Measurements from ENCODE around the gene OPCML. TPM values are rescaled to one million over a fixed set of nuclear protein-coding genes. Genes with fewer than 3 reads are reported as not detected.

OPCML gene
- total and polyA plus RNA-seq, 2 of the 13 experiments (the other 11 are each of a cell fraction or from before 2014, with no cell fraction given), result not detected

DNA sequence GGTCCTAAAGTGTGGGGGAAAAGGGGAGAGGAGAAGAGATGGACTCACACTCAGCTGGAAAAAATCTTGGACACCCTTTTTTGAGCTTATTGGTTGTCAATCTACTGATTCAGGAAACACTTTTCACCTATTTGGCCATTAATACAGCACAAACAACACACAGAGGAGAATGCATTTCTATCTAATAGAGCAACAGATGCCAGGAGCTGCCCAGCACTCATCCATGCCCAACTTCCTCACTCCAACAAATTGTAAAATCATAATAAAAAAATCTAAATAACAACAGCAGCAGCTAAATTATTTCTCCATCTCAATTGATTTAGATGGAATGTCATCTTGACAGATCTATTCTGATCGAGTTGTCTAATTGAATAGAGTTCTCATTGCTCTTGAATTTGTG is 628.2 kb downstream of the OPCML start:
- Histone ChIP-seq H3K36me3 (replicated peaks in 1 of 2; ENCODE audit: control insufficient read depth in 1 of 2, insufficient read depth in 2 of 2, low read length in 2 of 2) (no peaks in the 10 kb centered on the region), H3K4me1 (ENCODE audit: insufficient read depth, low read length) (no peaks in the 10 kb centered on the region), H3K4me3 (replicated peaks in 1 of 3; ENCODE audit: insufficient read depth in 1 of 3, low read depth in 2 of 3, low read length in 3 of 3) (no peak overlapping the region), H3K9ac (ENCODE audit: insufficient read depth, low read depth, low read length) (no peak overlapping the region), H2AFZ (ENCODE audit: low read length) (no peak overlapping the region), H3K9me3 (ENCODE audit: low read length) (no peaks in the 10 kb centered on the region; the same call in none of the 2 replicates), H3K27ac (ENCODE audit: extremely low read length, insufficient read depth, low read length) (no peak overlapping the region), H4K20me1 (ENCODE audit: insufficient read depth, low read length) (no peaks in the 10 kb centered on the region), H3K4me2 (ENCODE audit: low read depth, low read length) (no peak overlapping the region), H3K79me2 (ENCODE audit: insufficient read depth, low read length) (no peaks in the 10 kb centered on the region), H3K27me3 (ENCODE audit: control insufficient read depth in 1 of 2, insufficient read depth in 2 of 2, low read length in 2 of 2) (no peaks in the 10 kb centered on the region)
- ATAC-seq (no peak), FAIRE-seq (no peak), DNase-seq (ENCODE audit: low spot score) (no peak)
- no peak for TF ChIP-seq DPF2 (CRISPR knock-in tag; IDR thresholded peaks at IDR 0.05; ENCODE audit: borderline replicate concordance, low read depth)
- CTCF ChIA-PET (ENCODE audit: low intra/inter-chr PET ratio, low total read pairs), result no interaction called here
- POLR2A ChIA-PET, result no interaction called here
- WGBS (ENCODE audit: low lambda C conversion rate), result 0% methylated on average over 1 of the region's 1 CpG
- intact Hi-C loops (cut with micrococcal nuclease; ENCODE audit: unreplicated experiment), result no loop called here
- BruUV-seq (replicated peaks), result no TSS peak
- in situ Hi-C loops (cut with HindIII; ENCODE audit: extremely low pct_ligation_motif_present, low pct_unique_long_range_greater_than_20kb), result no loop called here

GRCh38 chr11:132901638-132902471 is 630.4 kb downstream of the OPCML start:
- ChIA-PET POLR2A (no interaction called here), CTCF (ENCODE audit: low intra/inter-chr PET ratio, low total read pairs) (no interaction called here)
- no TSS peak for BruUV-seq (replicated peaks)
- Histone ChIP-seq H3K27me3 (ENCODE audit: control insufficient read depth in 1 of 2, insufficient read depth in 2 of 2, low read length in 2 of 2) (no peaks in the 10 kb centered on the region), H4K20me1 (ENCODE audit: insufficient read depth, low read length) (no peaks in the 10 kb centered on the region), H3K9me3 (ENCODE audit: low read length) (peaks cover 20% of the 10 kb centered on the region), H3K4me1 (ENCODE audit: insufficient read depth, low read length) (no peaks in the 10 kb centered on the region), H2AFZ (ENCODE audit: low read length) (no peak overlapping the region), H3K27ac (ENCODE audit: extremely low read length, insufficient read depth, low read length) (no peak overlapping the region), H3K79me2 (ENCODE audit: insufficient read depth, low read length) (no peaks in the 10 kb centered on the region), H3K36me3 (replicated peaks in 1 of 2; ENCODE audit: control insufficient read depth in 1 of 2, insufficient read depth in 2 of 2, low read length in 2 of 2) (no peaks in the 10 kb centered on the region), H3K4me3 (replicated peaks in 1 of 3; ENCODE audit: insufficient read depth in 1 of 3, low read depth in 2 of 3, low read length in 3 of 3) (no peak overlapping the region), H3K9ac (ENCODE audit: insufficient read depth, low read depth, low read length) (no peak overlapping the region), H3K4me2 (ENCODE audit: low read depth, low read length) (no peak overlapping the region)
- DNase-seq (ENCODE audit: low spot score) (no peak), FAIRE-seq (no peak), ATAC-seq (no peak)
- TF ChIP-seq PAXIP1 (CRISPR knock-in tag; conservative IDR thresholded peaks at IDR 0.05), result no peak
- no peak for TF ChIP-seq TBX2 (CRISPR knock-in tag; IDR thresholded peaks at IDR 0.05; ENCODE audit: borderline replicate concordance)
- TF ChIP-seq ZNF891 (CRISPR knock-in tag; IDR thresholded peaks at IDR 0.05), result no peak
- TF ChIP-seq STAT6 (CRISPR knock-in tag; IDR thresholded peaks at IDR 0.05; ENCODE audit: borderline replicate concordance), result no peak
- intact Hi-C loops (cut with micrococcal nuclease; ENCODE audit: unreplicated experiment) (no loop called here), in situ Hi-C loops (cut with HindIII; ENCODE audit: extremely low pct_ligation_motif_present, low pct_unique_long_range_greater_than_20kb) (no loop called here)
- 27% methylated on average over 14 of the region's 14 CpGs for WGBS (ENCODE audit: low lambda C conversion rate)

All from HepG2 (cell line).